Right atrium auricular region (tissue), 2 donors: ENCODE data around the gene SCRG1. TPM values are rescaled to one million over a fixed set of nuclear protein-coding genes. Genes with fewer than 3 reads are reported as not detected.

ENCODE experiments used
- DNase-seq: peaks from one replicate; pipeline ENCODE4 v3.0.0-alpha.2; 2019; ENCODE audit warnings: low spot score
- H3K27ac ChIP-seq, 2 donors: fragments of 200-600 bp; sonication (generic); 1 replicate in 1 of 2; 2 replicates in 1 of 2; pipeline ENCODE4 v1.5.1; 2016 to 2019
- H3K27me3 ChIP-seq, 2 donors: fragments of 200-600 bp; sonication (generic); one replicate each; pipeline versions ENCODE4 v1.5.1 to v1.6.0; 2017 to 2019
- H3K36me3 ChIP-seq: fragments of 200-600 bp; sonication (generic); one replicate; pipeline ENCODE4 v1.5.1; 2016
- H3K4me1 ChIP-seq, 2 donors: fragments of 200-600 bp; sonication (generic); one replicate each; pipeline versions ENCODE4 v1.5.1 to v1.6.0; 2017 to 2019
- H3K4me3 ChIP-seq, 2 donors: fragments of 200-600 bp; sonication (generic); 1 replicate in 1 of 2; 2 replicates in 1 of 2; pipeline ENCODE4 v1.5.1; 2017 to 2019; ENCODE audit warnings: mild to moderate bottlenecking in 1 of 2, moderate library complexity in 1 of 2
- H3K9me3 ChIP-seq, 2 donors: fragments of 200-600 bp; sonication (generic); one replicate each; pipeline ENCODE4 v1.5.1; 2019
- total RNA-seq, 2 donors: library from RNA; depleted of rRNA; stranded (reverse); fragments of >200 nt; gene quantifications; one replicate each; pipeline ENCODE4 v1.1.0, GENCODE V29; 2016
- TF ChIP-seq, protein P1 (sequence below), 2 donors: fragments of 200-600 bp; sonication (generic); IDR thresholded peaks; one replicate each; pipeline ENCODE4 v1.5.1; 2019; ENCODE audit warnings: antibody characterized with exemption in 2 of 2

The SCRG1 gene
- total RNA-seq, 2 donors from 2014 or later: 0.31 to 0.44 TPM

DNA sequence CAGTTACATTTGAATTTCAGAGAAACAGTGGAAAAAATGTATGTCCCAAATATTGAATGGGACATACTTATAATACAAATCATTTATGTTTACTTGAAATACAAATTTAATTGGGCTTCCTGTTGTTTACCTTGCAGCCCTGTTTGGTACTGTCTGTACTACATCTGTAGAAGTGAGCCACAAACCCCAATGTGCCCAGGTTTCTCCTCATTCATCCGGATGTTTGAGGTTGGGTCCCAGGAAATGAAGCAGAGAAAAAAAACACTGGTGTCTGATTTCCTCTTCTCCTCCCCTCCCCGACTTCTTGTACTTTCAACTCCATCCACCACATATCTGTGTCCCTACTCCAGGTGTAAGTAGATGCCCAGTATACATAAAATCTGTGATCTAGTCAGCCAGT lies 27.1 kb upstream of the SCRG1 start:
- H3K9me3 ChIP-seq: no peaks in the 10 kb centered on the region
- no peaks in the 10 kb centered on the region for H3K27me3 ChIP-seq
- H3K4me1 ChIP-seq: peaks cover 0 to 7% of the 10 kb centered on the region in 2 donors
- TF ChIP-seq, protein P1, sequence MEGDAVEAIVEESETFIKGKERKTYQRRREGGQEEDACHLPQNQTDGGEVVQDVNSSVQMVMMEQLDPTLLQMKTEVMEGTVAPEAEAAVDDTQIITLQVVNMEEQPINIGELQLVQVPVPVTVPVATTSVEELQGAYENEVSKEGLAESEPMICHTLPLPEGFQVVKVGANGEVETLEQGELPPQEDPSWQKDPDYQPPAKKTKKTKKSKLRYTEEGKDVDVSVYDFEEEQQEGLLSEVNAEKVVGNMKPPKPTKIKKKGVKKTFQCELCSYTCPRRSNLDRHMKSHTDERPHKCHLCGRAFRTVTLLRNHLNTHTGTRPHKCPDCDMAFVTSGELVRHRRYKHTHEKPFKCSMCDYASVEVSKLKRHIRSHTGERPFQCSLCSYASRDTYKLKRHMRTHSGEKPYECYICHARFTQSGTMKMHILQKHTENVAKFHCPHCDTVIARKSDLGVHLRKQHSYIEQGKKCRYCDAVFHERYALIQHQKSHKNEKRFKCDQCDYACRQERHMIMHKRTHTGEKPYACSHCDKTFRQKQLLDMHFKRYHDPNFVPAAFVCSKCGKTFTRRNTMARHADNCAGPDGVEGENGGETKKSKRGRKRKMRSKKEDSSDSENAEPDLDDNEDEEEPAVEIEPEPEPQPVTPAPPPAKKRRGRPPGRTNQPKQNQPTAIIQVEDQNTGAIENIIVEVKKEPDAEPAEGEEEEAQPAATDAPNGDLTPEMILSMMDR (IDR thresholded peaks at IDR 0.05): no peak
- H3K27ac ChIP-seq: no peak overlapping the region
- no peak overlapping the region for H3K4me3 ChIP-seq
- no peaks in the 10 kb centered on the region for H3K36me3 ChIP-seq
- DNase-seq: no peak

DNA sequence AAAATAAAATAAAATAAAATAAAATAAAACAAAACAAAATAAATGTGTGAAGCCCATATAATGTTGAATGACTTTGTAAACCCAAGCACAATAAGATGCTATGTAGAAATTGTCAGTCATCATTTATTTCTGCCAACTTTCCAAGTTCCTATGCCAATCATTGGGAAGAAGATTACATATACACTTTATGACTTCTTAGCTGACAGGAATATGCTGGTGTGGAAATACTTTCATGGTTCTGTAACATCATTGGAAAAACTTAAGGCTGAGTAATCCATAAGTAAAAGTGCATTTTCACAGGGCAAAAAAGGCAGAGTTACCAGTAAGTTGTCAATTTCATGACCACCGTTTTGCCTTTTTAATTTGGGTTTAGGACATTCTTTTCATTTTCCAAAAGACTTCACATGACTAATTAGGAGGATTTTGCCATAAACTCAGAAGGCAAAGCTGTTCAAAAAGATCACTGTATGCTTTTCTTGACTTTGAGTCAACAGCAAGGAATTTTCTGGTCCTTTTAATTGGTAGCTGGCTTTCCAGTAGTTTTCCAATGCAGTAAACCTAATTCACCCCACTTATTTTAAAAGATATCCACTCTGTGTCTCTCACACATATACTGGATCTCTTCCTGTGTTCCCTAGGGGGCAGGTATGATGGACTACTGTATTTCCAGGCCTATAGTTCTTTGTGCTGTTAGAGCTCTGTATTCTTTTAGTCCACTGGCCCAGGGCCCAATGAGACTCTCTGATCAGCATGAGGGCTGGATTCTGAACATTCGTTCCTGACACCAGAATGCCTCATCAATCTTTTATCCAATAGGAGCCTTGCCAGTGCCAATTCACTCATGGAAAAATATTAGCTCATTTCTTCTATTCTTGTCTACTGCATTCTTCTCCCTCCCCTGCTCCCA lies 26.2 kb upstream of the SCRG1 start:
- Histone ChIP-seq H3K36me3 (no peaks in the 10 kb centered on the region), H3K9me3 (no peaks in the 10 kb centered on the region), H3K4me3 (no peak overlapping the region), H3K27ac (no peak overlapping the region), H3K4me1 (peaks cover 0 to 7% of the 10 kb centered on the region in 2 donors), H3K27me3 (no peaks in the 10 kb centered on the region)
- TF ChIP-seq, protein P1 (IDR thresholded peaks at IDR 0.05): no peak
- DNase-seq: no peak

DNA sequence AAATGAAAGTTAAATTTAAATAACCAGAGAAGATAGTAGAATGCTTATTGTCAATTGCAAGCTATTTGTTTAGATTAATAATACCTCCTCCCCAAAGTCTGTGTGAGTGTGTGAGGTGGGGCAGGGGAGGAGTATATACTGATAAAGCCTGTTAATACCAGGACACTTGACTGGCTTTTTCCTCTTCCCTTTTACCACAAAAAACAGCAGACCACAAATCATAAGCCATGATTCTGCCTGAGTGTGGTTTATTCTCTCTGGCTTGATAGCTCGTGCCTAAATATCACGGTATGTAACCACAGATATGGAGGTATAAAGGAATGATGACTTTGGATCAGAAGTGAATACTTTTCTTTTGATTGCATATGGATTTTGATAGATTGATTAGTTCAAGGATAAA lies 21.9 kb upstream of the SCRG1 start:
- H3K36me3 ChIP-seq: no peaks in the 10 kb centered on the region
- H3K27me3 ChIP-seq: no peaks in the 10 kb centered on the region
- no peak overlapping the region for H3K4me3 ChIP-seq
- peak overlapping the region in 1 of 2 donors; percentile 4 for H3K27ac ChIP-seq
- no peak for DNase-seq
- no peaks in the 10 kb centered on the region for H3K9me3 ChIP-seq
- TF ChIP-seq, protein P1 (IDR thresholded peaks at IDR 0.05): no peak
- H3K4me1 ChIP-seq: peaks cover 0 to 6% of the 10 kb centered on the region in 2 donors

DNA sequence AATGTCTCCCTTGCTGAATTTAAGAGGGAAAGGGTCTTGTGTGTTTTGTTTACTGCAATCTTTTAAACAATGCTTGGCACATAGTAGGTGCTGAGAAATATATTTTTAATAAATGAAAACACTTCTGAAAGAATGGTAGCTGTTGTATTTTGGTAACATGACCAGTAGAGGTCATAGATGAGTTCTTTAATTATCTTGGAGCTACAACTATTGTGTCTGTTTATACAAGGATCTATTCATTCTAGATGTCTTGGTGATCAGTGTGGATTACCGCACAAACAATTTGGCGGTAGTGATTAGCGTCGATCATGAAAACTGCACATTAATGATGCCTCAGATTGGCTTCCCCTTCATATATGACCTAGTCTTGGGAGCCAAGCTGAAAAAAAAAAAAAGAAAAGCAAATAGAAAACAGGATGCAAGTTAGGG lies 21.4 kb upstream of the SCRG1 start:
- Histone ChIP-seq H3K9me3 (no peaks in the 10 kb centered on the region), H3K4me1 (peaks cover 0 to 1% of the 10 kb centered on the region in 2 donors), H3K27me3 (no peaks in the 10 kb centered on the region), H3K4me3 (no peak overlapping the region), H3K36me3 (no peaks in the 10 kb centered on the region), H3K27ac (peak overlapping the region in 1 of 2 donors; percentile 4)
- TF ChIP-seq, protein P1 (IDR thresholded peaks at IDR 0.05): peak; percentile 38 to 66
- no peak for DNase-seq

DNA sequence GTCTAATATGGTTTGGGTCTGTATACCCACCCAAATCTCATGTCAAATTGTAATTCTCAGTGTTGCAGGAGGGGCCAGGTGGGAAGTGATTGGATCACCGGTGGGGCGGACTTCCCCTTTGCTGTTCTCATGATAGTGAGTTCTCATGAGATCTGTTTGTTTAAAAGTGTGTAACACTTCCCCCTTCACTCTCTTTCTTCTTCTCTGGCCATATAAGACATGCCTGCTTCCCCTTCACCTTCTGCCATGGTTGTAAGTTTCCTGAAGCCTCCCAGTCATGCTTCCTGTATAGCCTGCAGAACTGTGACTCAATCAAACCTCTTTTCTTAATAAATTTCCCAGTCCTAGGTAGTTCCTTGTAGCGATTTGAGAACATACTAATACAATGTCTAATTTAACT lies 19.7 kb upstream of the SCRG1 start:
- H3K27me3 ChIP-seq: no peaks in the 10 kb centered on the region
- no peaks in the 10 kb centered on the region for H3K4me1 ChIP-seq
- H3K4me3 ChIP-seq: no peak overlapping the region
- H3K9me3 ChIP-seq: no peaks in the 10 kb centered on the region
- H3K27ac ChIP-seq: no peak overlapping the region
- TF ChIP-seq, protein P1 (IDR thresholded peaks at IDR 0.05): no peak
- DNase-seq: no peak
- no peaks in the 10 kb centered on the region for H3K36me3 ChIP-seq
